GM13976 (cell line): ENCODE data around the gene SPG7.

Experiments
- DNase-seq: peaks from one replicate; pipeline ENCODE4 v3.0.0; 2012; ENCODE audit warnings: low spot score
- CTCF ChIP-seq: IDR thresholded peaks from 2 replicates; pipeline ENCODE4 v1.5.1; 2012; ENCODE audit warnings: borderline replicate concordance, mild to moderate bottlenecking; ENCODE audit not compliant: insufficient read depth; ENCODE audit errors: extremely low read depth, missing control alignments, control extremely low read depth
- in situ Hi-C: fragments of 300-500 bp; cut with MboI; formaldehyde crosslinking; loops from one replicate; pipeline ENCODE4 v1.12.0; 2022; ENCODE audit warnings: low sequenced_read_pairs, mixed read lengths, inconsistent platforms; ENCODE audit not compliant: unreplicated experiment

SPG7 gene

GRCh38 chr16:89505204-89506112, 2.7 kb upstream of the SPG7 start:
- in situ Hi-C loops, result no loop called here
- TF ChIP-seq CTCF, result no peak
- DNase-seq, result peak; percentile 81

- in situ Hi-C loops, result no loop called here
- TF ChIP-seq CTCF, result no peak
- no peak for DNase-seq
These were observed 2.1 kb upstream of the SPG7 start for GRCh38 chr16:89506113-89506504.

- DNase-seq, result no peak
- in situ Hi-C loops, result no loop called here
- no peak for TF ChIP-seq CTCF
These were observed 1.4 kb upstream of the SPG7 start for GRCh38 chr16:89506791-89507191.

- in situ Hi-C loops, result no loop called here
These were observed 879 bp upstream of the SPG7 start for GRCh38 chr16:89507214-89507833.

GRCh38 chr16:89510526-89510925, 2.3 kb downstream of the SPG7 start:
- in situ Hi-C loops, result no loop called here
- TF ChIP-seq CTCF, result no peak
- DNase-seq, result no peak

More at GRCh38 chr16:89507214-89507833, 879 bp upstream of the SPG7 start:
- no peak for DNase-seq
- no peak for TF ChIP-seq CTCF

- no peak for TF ChIP-seq CTCF
- no peak for DNase-seq
- in situ Hi-C loops, result no loop called here
These were observed 3.2 kb downstream of the SPG7 start for GRCh38 chr16:89511374-89511773.
